ENCODE measurements around the gene ZMIZ1.
A peak's percentile ranks its signal among the peaks of the same experiment; 100 is the strongest.

ZMIZ1 gene

DNA sequence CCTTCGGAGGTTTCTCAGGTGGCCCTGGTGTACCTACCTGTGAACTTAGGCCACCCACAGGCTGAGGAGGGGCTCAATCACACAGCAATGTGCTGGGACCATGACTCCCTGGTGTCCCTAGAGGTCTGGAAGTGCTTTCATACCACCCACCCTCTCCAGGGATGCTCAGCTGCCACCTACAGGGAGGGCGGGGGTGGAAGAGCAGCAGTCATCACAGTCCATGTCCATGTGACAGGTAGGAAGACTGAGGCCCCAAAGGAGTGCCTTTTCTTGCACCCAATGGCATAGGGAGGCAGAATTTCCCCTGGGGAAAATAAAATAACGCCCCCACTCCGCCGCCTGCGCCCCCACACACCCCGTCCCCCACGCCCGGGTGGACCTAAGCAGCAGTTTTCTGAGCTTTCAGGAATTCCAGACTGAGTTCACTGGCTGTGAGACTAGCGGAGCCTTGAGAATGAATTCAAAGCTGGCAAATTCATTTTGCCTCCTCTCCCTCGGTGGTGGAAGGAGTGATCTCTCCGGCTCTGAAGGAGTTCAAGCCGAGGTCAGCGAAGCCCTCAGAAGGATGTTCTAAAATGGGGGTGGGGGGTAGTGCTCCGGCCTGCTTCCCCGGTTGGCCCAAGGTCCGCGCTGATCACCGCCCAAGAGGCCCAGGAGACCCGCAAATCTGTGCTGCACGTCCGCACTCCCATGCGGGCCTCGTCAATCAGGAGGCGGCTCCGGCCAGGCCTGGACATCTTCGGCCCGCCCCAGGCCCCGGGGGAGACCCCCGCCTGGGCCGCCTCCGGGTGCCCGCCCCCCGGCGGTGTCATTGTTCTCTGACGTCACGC is 2.1 kb upstream of the ZMIZ1 start:
- DNase-seq: peak; percentile 50 to 52

DNA sequence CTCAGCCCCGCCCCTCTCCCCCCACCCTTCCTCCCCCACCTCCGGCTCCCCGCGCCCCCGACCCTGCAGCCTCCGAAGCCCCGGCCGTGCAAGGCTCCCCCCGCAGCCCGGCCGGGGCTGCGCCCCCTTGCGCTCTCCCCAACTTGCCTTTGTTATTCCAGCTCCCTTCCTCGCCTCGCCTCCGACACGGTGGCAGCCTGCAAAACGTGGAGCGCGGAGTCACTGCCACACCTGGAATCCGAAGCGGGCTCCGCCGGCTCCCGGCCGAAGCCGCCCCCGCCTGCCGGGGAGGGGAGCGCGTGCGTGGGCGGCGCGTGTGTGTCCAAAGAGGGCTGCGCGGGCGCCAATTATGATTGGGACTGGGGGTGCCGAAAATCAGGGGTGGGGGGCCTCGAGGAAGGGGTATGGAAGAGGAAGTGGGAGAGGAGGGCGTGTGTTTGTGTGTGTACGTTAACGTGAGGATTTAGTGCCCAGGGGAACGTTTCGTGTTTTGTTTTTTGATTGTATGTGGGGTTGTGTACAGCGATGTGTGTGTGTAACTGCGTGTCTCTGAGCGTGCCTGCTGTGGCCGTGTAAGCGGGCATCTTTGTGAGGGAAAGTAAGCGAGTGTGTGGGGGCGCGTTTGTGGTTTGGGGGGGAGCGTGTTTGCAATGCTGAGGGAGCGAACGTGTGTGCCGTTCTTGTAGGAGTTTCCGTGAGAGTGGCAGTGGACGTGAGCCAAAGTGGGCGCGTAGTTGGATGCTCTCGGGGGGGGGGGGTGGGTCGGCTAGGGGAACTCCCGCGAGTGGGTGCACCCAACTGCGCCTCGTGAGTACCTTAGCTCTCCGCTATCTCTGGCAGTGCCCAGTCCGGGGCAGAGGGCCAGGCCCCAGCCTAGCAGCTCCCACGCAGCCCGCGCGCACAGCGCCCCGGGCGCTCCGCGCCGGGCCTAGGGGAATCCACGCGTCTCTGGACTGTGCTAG is 1.2 kb upstream of the ZMIZ1 start:
- peak; percentile 20 to 38 for DNase-seq

- no peak for DNase-seq
Measured at GRCh38 chr10:79068203-79068561, 584 bp upstream of the ZMIZ1 start.

- DNase-seq: no peak
Measured at GRCh38 chr10:79069325-79070080, 737 bp downstream of the ZMIZ1 start.

- DNase-seq: no peak
Measured at GRCh38 chr10:79070081-79070605, 1.4 kb downstream of the ZMIZ1 start.

DNA sequence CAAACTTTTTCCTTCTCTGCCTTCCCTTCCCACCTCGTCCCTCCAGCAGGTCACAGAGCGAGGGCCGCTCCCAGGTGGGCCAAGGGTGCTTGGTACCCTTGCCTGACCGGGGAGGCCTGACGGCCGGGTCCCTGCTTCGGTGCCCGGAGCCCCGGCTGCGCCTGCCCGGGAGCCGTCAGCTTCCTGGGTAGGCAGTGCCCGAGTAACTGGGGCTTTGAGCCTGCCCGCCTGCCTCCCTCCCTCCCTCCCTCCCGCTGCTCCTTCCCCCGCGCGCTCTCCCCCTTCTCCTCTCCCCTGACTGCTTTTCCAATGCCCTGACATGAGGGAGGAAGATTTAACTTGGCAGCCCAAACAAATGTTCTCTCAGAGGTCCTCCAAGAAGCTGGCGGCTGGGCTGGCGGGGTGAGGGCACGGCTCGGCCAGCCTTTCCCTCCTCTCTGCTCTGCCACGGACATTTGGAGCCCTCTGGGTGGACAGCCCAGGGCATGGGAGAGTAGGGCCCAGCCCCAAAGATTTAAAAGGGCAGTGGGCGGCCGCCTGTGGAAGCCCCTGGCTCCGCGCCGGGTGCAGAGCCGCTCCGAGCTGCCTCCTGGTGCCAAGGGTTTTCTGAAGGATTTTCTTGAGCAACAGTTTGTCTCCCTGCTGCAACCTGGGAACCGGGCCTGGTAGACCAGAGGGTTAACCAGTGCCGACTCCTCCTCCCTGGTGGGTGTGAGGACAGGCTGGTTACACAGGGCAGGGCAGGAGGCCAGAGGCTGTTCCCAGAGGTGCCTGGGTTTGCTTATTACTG is 2.0 kb downstream of the ZMIZ1 start:
- peak in 1 of 2 experiments; percentile 18 for DNase-seq

- no peak for DNase-seq
Measured at GRCh38 chr10:79071396-79071923, 2.7 kb downstream of the ZMIZ1 start.

DNA sequence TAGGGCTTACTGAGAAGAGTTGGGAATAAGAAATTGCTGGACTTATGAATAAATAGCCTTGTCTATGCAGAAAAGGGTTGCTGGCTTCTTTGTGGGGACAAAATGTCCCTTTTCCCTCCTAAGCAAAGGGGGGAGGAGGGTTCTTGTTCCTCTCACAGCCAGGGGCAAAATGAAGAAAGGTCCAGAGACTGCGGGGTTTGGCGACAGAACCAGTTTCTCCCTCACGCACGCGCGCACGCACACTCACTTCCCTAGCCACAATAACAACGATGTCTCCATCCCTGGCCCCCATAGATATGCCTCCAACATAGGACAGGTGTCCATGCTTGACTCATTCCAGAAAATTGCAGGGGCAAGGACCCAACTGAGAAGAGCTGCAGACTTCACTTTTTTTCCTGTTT is 3.3 kb downstream of the ZMIZ1 start:
- no peak for DNase-seq

DNA sequence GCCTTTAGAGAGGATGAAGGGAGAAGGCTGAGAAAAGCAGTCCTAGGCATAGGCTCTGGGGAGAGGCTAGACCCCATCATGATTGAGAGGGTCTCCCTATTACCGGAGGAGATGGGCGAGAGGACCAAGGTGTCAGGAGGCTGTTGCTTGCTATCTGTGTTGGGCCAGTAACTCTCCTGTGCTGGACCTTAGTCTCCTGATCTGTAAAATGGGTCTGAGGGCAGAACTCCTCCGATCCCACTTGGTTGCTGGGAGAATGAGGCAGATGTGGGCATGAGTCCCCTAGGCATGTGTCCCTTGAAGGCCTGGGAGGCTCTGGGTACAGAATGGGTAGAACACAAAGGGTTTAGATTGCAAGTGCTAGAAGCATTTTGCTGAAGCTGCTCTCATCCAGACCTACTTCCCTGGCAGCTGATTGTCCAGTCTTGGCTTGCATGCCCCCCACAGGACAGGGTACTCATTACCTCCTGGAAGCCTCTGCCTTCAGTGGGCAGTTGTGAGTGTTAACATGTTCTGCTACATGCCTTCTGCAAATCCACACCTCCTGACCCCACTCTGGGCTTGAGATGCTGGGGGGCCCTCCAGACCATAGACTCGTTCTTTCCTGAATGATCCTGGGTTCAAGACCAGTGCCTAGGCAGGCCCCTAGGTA is 4.4 kb downstream of the ZMIZ1 start:
- no peak for DNase-seq

DNA sequence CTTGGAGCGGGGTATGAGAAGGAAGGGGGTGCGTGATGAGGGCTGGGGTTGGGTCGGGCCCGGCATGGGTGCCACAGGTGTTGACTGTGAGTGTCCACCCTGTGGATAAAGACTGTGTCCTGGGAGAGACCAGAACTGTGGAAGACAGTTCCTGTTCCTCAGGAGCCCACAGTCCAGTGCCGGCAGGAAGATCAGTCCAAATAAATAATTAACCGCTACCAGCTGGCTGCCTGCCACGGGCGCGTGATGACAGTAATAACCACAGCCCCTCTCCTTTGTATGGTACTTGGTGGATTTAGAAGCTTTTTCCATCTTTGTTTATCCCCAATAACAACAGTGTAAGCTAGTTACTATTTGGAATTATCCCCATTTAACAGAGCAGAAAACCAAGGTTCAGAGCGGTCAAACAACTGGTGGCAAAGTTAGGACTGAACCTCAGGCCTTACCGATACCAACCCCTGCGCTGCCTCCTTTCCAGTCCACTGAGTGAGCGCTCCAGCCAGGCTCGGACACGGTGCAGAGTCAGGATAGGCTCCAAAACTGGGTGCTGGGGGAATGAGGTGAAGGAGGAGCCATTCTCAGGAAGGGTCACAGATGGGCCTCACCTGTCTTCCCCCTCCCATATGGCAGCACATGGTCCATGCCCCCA is 5.1 kb downstream of the ZMIZ1 start:
- no peak for DNase-seq

GRCh38 chr10:79074732-79075131 is 6.0 kb downstream of the ZMIZ1 start:
- DNase-seq: no peak

GRCh38 chr10:79075418-79075817 is 6.7 kb downstream of the ZMIZ1 start:
- DNase-seq: no peak

DNA sequence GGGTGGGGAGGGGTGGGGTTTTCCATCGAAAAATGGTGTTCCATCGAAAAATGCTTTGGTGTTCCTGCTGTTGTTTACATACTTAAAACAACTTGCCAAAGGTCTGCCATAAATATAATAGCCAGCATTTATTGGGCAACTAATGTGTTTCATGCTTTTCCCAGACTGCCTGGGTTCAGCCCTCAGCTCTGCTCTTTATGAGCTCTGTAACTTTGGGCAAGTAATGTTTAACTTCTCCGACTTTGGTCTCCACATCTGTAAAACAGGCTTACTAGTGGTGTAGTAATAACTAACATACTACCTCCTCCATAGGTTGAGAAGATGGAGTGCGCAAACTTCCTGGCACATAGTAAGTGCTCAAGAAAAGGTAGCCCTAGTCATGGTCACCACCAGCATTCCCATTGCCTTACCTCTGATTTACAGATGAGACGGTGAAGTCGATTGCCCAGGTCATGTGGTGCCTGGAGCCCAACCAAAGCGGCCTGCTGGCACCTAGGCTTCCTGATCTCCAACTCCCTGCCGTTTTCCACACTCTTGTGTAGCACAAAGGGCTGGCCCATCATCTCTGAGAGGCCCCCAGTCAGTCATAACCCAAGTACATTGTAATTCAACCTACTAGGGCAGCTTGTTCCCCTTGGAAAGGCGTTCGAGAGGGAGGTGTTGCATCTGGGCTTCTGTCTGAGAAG is 8.9 kb downstream of the ZMIZ1 start:
- DNase-seq: no peak

DNA sequence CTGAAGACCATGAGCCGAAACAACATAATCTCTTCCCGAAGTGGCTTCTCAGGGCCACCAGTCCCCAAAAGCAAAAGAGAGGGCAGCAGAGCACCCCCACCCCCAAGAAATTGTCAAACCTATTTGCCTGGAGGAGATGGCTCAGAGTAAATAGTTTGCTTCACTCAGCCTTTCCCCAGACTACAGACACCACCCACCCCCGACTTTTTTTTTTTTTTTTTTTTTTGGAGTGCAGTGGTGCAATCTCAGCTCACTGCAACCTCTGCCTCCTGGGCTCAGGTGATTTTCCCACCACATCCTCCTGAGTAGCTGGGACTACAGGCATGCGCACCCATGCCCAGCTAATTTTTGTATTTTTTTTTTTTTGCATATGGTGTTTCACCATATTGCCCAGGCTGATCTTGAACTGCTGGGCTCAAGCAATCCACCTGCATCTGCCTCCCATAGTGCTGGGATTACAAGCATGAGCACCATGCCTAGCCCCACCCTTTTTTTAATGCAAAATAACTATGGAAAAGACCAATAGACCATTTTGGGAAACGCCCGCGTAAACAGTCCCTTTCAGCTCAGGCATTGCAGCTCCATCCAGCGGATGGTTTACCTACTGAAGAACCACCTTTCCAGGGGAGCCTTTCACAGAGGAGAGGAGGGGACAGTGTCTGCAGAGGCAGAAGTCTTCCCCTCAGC is 9.7 kb downstream of the ZMIZ1 start:
- no peak for DNase-seq

DNA sequence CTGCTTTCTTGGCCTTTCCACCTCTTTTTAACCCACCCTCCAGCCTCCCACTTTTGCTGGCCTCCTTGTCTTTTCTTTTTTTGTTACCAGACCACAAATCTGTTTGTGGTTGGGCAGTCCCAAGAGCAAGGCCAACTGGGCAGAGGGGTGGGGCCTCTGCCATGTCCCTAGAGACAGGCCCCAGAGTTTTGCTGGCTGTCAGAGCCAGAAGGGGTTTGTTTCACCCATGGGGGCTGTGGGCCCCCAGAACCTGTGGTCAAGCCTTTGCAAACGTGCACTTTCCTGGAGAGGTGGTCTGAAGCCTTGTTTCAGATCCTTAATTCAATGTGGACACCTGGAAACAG is 10.3 kb downstream of the ZMIZ1 start:
- DNase-seq: no peak

- no peak for DNase-seq
Measured at GRCh38 chr10:79079490-79080355, 11.0 kb downstream of the ZMIZ1 start.

- DNase-seq: no peak
Measured at GRCh38 chr10:79081353-79082034, 12.7 kb downstream of the ZMIZ1 start.

- DNase-seq: no peak
Measured at GRCh38 chr10:79082035-79082373, 13.2 kb downstream of the ZMIZ1 start.

Measured in SHP77 (cell line).